GM21447 (cell line): ENCODE data around the gene STOX2.

ENCODE experiments used
- ATAC-seq: cut with Tn5 transposase; IDR thresholded peaks from one replicate; pipeline ENCODE4 v1.9.1; 2021; ENCODE audit not compliant: unreplicated experiment

The STOX2 gene

GRCh38 chr4:183905081-183905592, at the start of gene STOX2:
STOX2 (plus strand) TSS chr4:183905307; CDS start chr4:183906791, 1,484 bp downstream.
- no peak for ATAC-seq

DNA sequence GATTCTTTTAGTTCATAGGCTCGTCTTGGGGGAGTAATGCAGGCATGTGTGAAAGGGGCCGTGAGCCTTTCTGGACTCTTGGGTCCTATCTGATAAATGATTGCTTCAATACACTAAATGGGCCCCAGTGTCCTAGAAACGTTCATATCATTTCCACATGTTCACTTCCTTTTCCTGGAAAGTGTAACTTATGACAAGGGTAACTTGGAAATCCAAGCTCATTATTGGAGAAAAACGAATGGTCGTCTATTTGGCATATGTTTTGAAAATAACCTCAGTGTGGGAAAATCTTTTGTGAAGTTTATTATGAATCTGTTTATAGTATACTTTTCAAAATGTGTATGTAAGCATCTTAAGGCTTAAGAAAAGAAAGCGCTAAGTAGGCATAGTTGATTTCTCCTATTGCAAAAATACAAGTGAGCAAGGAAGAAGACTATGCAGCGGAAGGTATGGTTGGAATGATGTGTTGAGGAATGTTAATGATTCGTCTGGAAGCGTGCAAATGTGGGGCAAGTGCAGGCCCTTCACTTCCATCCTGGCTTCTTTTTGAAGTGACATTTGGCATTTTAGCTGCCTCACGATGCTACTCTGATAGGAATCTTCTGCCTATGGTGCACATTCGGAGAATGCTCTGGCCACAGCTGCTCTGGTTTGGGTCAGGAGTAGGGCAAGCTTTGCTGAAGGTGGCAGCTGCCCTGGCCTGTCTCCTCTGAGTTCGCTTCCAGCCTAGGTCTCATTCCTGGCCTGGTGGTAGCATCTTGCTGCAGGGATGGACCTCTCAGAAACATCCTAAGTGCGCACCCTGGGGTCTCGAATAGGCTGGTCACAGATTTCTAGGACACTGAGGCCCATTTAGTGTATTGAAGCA, 49.5 kb upstream of the STOX2 start:
- no peak for ATAC-seq

DNA sequence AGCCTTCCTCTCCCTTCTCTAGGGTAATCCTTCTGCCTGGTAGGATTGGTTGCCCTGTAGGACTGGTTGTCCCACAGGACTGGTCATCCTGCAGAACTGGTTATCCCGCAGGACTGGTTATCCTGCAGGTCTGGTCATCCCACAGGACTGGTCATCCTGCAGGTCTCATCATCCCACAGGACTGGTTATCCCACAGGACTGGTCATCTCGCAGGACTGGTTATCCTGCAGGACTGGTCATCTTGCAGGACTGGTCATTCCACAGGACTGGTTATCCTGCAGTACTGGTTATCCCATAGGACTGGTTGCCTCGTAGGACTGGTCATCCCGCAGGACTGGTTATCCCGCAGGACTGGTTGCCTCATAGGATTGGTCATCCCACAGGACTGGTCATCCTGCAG, 48.1 kb upstream of the STOX2 start:
- ATAC-seq, result no peak

DNA sequence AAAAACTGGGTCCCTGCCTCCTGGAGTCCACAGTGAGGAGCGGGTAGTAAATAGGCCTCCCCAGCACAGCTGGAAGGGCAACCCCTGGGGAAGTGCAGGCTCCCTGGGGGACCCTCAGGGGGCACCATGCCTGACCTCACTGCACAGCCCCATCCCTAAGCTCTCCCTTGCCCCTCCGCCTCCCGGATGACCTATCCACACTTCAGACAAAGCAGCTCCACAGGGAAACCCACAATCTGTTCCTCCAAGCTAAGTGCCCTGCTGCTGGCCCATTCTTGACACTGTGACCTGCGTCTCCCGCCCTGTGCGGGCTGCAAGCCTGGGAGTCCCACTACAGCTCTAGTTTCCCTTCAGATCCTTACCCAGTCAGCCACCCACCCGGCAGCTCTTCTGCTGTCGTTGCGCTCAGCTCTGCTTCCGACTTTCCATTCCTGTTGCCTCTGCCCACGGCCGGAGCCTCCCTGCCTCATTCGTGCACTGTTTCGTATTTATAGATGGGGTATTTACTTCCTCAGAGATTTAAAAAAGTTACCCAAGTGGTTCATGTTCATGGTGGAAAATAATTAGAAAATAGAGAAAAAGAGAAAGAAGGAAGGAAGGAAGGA, 47.0 kb upstream of the STOX2 start:
- no peak for ATAC-seq

DNA sequence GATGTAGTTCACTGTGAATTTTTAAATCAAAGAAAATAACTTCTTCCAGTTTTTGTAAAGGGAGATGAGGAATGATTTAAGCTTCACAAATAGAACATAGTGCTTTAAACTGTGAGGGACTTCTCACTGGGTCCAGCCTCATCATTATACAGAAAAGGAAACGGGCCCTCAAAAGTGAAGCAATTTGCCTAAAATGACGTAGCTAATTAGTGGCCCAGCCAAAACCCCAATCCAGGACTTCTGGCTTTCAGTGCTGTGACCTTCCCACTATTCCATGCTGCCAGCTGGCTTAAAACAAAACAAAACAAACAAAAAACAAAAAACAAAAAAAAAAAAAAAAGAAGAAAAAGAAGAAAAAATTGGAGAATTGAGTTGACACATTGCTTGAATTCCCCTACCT, 45.0 kb upstream of the STOX2 start:
- ATAC-seq, result no peak

DNA sequence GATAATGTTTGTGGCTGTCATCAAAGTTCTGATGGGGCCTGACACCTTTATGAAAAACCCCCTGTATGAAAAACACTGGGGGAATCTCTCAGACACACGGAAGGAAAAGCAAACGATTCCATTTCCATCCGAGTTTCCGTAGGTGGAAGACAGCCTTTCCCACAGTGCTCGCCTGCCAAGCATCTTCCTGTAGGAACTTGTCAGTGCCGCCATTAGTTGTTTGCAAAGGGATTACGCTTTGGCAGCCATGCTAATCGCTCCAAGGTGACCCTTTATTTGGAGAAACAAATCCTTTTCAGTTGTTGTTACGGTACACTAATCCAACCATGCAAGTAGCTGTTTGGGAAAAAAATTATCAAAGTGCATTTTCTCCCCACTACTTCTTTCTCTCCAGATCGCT, 44.4 kb upstream of the STOX2 start:
- ATAC-seq, result no peak

DNA sequence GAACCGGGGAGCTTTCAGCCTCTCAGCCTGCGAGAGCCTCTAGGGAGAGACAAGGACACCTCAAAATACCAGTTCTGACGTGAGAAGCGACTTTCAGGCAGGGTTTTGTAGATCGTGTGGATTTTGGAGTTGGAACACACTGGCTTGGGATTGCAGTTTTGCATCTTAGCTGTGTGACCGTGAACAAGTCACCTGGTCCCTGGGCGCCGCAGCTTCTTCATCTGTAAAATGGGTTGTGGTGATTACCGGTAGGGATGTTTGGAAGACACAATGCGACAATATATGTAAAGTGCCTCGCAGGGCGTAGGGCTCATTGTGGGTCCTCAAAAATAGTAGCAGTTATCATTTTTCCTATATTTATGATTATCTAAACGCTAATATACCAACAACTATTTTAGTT, 43.7 kb upstream of the STOX2 start:
- no peak for ATAC-seq

DNA sequence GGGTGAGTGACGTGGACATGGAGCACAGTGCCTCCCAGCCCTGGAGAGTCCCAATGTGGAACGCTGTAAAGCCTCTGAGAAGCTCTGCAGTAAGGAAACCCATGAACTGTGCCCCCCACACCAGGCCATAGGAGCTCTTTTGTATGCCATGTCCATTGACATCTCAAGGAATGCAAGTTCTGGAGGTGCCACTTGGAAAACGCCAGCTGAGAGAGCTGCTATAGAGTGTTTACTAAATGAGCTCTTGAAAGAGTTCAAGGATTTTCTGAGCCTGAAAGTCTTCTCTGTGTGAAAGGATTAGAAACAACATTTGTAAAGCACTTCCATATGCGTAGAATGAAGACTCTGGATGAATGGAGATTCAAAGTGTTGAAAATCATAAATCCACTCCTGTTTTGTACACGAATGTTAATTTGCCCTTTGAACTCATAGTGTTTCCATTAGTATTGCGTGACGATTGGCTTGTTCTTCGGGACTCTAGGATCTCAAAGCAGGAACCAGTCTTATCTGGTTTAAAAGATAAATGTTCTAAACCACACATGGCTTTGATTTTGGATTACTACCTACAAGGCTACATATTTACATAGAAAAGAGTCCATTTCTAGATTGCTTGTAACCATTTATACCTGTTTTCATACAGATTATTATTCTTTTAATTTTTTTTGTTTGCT, 41.8 kb upstream of the STOX2 start:
- ATAC-seq, result no peak

DNA sequence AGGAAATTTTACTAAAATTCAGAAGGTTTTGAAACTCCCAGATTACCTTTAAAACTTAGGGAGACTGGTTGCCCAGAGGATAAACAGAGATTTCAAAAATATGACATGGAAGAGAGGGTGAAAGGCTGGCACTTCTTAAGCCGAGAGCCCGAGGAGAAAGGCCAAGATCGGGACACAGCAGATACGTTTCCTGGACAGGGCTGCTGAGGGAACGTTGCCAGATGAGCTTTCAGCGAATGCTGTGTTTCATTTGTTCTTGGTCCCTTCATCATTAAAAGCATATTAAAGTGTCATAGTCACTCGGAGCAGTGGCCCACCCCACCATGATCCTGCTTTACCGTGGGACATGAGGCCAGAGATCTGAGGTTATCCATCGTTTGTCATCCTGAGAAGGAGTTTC, 37.9 kb upstream of the STOX2 start:
- no peak for ATAC-seq

- no peak for ATAC-seq
Observed at GRCh38 chr4:183870997-183871396, 34.1 kb upstream of the STOX2 start.

GRCh38 chr4:183871581-183871980, 33.5 kb upstream of the STOX2 start:
- ATAC-seq, result no peak

GRCh38 chr4:183872531-183872930, 32.6 kb upstream of the STOX2 start:
- no peak for ATAC-seq

DNA sequence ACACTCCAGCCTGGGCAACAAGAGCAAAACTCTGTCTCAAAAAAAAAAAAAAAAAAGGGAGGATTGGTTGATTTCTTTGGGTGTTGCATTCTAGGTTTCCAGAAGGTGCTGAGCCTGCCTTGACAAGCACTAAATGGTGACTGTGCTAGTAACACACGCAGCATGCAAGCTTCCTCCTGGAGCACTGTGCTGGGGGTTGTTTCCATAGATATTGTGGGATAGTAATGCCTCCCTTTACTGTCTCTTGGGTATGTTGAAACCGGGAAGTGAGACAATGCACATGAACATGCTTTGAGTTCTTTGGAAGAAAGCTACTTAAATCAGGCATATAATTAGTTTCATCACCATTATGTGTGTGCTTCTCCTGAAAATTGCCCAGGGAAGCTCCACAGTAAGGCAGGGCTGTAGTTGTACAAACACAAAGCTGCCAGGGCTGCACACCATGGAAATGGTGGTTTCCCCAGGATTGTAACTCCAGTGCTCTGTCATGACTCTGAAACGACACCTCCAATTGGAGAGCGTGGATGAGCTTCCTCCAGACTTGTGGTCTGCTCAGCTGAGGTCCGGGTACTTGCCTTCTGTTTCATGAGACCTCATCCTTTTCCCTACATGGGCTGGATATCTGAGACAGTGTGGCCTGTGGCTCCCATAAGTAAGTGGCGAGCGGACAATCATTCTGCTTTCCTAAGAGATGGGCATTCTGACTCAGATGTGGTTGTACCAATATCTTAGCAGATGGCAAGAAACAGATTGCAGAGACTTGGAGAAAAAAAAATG, 31.5 kb upstream of the STOX2 start:
- ATAC-seq, result no peak

GRCh38 chr4:183875251-183875825, 29.8 kb upstream of the STOX2 start:
- no peak for ATAC-seq

GRCh38 chr4:183876268-183876934, 28.7 kb upstream of the STOX2 start:
- no peak for ATAC-seq

GRCh38 chr4:183878251-183878970, 26.7 kb upstream of the STOX2 start:
- no peak for ATAC-seq

DNA sequence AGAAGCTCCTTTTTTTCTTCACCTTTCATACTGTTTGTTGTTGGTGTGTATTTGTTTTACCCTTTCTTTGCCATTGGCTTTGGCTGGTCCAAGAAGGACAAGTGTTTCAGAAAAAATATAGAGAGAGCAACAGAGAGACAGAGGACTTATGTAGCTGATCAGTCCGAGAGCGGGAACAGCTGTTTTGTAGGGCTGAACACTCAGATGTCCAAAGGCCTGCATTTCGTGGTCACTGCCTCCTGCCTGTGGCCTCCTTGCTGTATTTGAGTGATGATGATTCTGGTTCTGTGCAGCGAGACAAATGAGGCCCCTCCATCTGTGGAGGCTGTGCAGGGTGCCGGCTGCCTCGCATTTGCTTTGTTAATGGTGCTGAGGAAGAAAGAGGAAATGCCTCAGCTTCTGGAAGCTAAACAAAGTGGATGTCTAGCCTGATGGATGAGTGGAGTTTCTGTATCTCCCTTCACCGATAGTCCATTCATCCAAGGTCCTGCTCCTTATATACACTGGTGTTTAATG, 19.8 kb upstream of the STOX2 start:
- no peak for ATAC-seq

- ATAC-seq, result no peak
Observed at GRCh38 chr4:183887351-183887750, 17.8 kb upstream of the STOX2 start.

- ATAC-seq, result no peak
Observed at GRCh38 chr4:183888564-183888963, 16.5 kb upstream of the STOX2 start.
